T-helper 2 cell treated with Interferon-gamma antibody and Interleukin-4, amounts not matched to agents 5 μg/mL and 100 μg/mL, for 36 hours (primary cell): ENCODE results near the gene C22orf42.

ENCODE experiments used
- DNase-seq: peaks from one replicate; pipeline ENCODE4 v3.0.0; 2021; ENCODE audit warnings: low spot score
- H3K27ac Mint-ChIP-seq: one replicate; pipeline ENCODE4 v1.8.0; 2021; ENCODE audit warnings: mild to moderate bottlenecking, mixed read lengths
- H3K27me3 Mint-ChIP-seq: one replicate; pipeline ENCODE4 v1.8.0; 2021; ENCODE audit warnings: low read depth, mixed read lengths
- H3K36me3 Mint-ChIP-seq: one replicate; pipeline ENCODE4 v1.8.0; 2021; ENCODE audit warnings: low read depth, mixed read lengths
- H3K4me1 Mint-ChIP-seq: one replicate; pipeline ENCODE4 v1.8.0; 2021; ENCODE audit warnings: low read depth, mixed read lengths
- H3K4me3 Mint-ChIP-seq: one replicate; pipeline ENCODE4 v1.8.0; 2022; ENCODE audit warnings: mild to moderate bottlenecking, moderate library complexity, mixed read lengths
- H3K9me3 Mint-ChIP-seq: one replicate; pipeline ENCODE4 v1.8.0; 2021; ENCODE audit warnings: mixed read lengths

Gene C22orf42

GRCh38 chr22:32158712-32159533 lies at the start of gene C22orf42:
TSS of gene C22orf42 (minus strand) at chr22:32159303. CDS start at chr22:32159215, 88 bp downstream.
- Mint-ChIP-seq H3K4me3 (no peak within 1 kb of the TSS), H3K27ac (no peak within 1 kb of the TSS), H3K36me3 (no peaks in the 10 kb centered on the region), H3K4me1 (peaks cover 2% of the 10 kb centered on the region), H3K9me3 (no peaks in the 10 kb centered on the region), H3K27me3 (peaks cover 21% of the 10 kb centered on the region)
- DNase-seq, result no peak

- peaks cover 2% of the 10 kb centered on the region for H3K27me3 Mint-ChIP-seq
- peaks cover 7% of the 10 kb centered on the region for H3K4me1 Mint-ChIP-seq
- no peak overlapping the region for H3K27ac Mint-ChIP-seq
- H3K4me3 Mint-ChIP-seq, result no peak overlapping the region
- H3K36me3 Mint-ChIP-seq, result no peaks in the 10 kb centered on the region
- H3K9me3 Mint-ChIP-seq, result no peaks in the 10 kb centered on the region
- DNase-seq, result no peak
These were observed 49.6 kb upstream of the C22orf42 start for GRCh38 chr22:32208681-32209080.

- no peaks in the 10 kb centered on the region for H3K9me3 Mint-ChIP-seq
These were observed 48.9 kb upstream of the C22orf42 start for GRCh38 chr22:32207971-32208480.

GRCh38 chr22:32206774-32207758 lies 48.0 kb upstream of the C22orf42 start:
- Mint-ChIP-seq H3K27ac (no peak overlapping the region), H3K27me3 (peaks cover 18% of the 10 kb centered on the region), H3K9me3 (no peaks in the 10 kb centered on the region), H3K4me3 (peak overlapping the region; percentile 17), H3K4me1 (peaks cover 10% of the 10 kb centered on the region), H3K36me3 (no peaks in the 10 kb centered on the region)
- DNase-seq, result peak; percentile 23

More at GRCh38 chr22:32207971-32208480, 48.9 kb upstream of the C22orf42 start:
- Mint-ChIP-seq H3K36me3 (no peaks in the 10 kb centered on the region), H3K4me1 (peaks cover 7% of the 10 kb centered on the region), H3K27ac (no peak overlapping the region), H3K4me3 (no peak overlapping the region), H3K27me3 (peaks cover 8% of the 10 kb centered on the region)
- DNase-seq, result no peak

- peak overlapping the region; percentile 18 for H3K4me3 Mint-ChIP-seq
- H3K4me1 Mint-ChIP-seq, result peaks cover 14% of the 10 kb centered on the region
- no peaks in the 10 kb centered on the region for H3K9me3 Mint-ChIP-seq
- H3K36me3 Mint-ChIP-seq, result no peaks in the 10 kb centered on the region
- H3K27me3 Mint-ChIP-seq, result peaks cover 19% of the 10 kb centered on the region
- peak overlapping the region; percentile 41 for H3K27ac Mint-ChIP-seq
- DNase-seq, result no peak
These were observed 47.1 kb upstream of the C22orf42 start for GRCh38 chr22:32205974-32206773.

GRCh38 chr22:32204856-32205722 lies 46.0 kb upstream of the C22orf42 start, which contains the start of gene RFPL2:
TSS of gene RFPL2 (minus strand) at chr22:32205073. CDS start at chr22:32202451, 2,622 bp downstream.
- Mint-ChIP-seq H3K27ac (peak within 1 kb of the TSS; percentile 41), H3K9me3 (no peaks in the 10 kb centered on the region), H3K27me3 (peaks cover 19% of the 10 kb centered on the region), H3K4me3 (peak within 1 kb of the TSS; percentile 42), H3K36me3 (no peaks in the 10 kb centered on the region), H3K4me1 (peaks cover 20% of the 10 kb centered on the region)
- DNase-seq, result no peak

GRCh38 chr22:32204040-32204855 lies 45.1 kb upstream of the C22orf42 start:
- no peak for DNase-seq
- Mint-ChIP-seq H3K9me3 (no peaks in the 10 kb centered on the region), H3K4me1 (peaks cover 20% of the 10 kb centered on the region), H3K27ac (no peak overlapping the region), H3K27me3 (peaks cover 19% of the 10 kb centered on the region), H3K4me3 (peak overlapping the region; percentile 42), H3K36me3 (no peaks in the 10 kb centered on the region)

GRCh38 chr22:32203181-32204039 lies 44.3 kb upstream of the C22orf42 start:
- no peaks in the 10 kb centered on the region for H3K9me3 Mint-ChIP-seq
- DNase-seq, result no peak
- H3K36me3 Mint-ChIP-seq, result no peaks in the 10 kb centered on the region
- H3K27me3 Mint-ChIP-seq, result peaks cover 19% of the 10 kb centered on the region
- no peak overlapping the region for H3K27ac Mint-ChIP-seq
- H3K4me1 Mint-ChIP-seq, result peaks cover 20% of the 10 kb centered on the region
- peak overlapping the region; percentile 42 for H3K4me3 Mint-ChIP-seq

GRCh38 chr22:32202539-32203180 lies 43.6 kb upstream of the C22orf42 start:
- no peaks in the 10 kb centered on the region for H3K36me3 Mint-ChIP-seq
- H3K27ac Mint-ChIP-seq, result no peak overlapping the region
- peak overlapping the region; percentile 42 for H3K4me3 Mint-ChIP-seq
- H3K27me3 Mint-ChIP-seq, result peaks cover 19% of the 10 kb centered on the region
- no peaks in the 10 kb centered on the region for H3K9me3 Mint-ChIP-seq
- peaks cover 20% of the 10 kb centered on the region for H3K4me1 Mint-ChIP-seq
- DNase-seq, result no peak

GRCh38 chr22:32202161-32202538 lies 43.0 kb upstream of the C22orf42 start:
- Mint-ChIP-seq H3K27ac (no peak overlapping the region), H3K36me3 (no peaks in the 10 kb centered on the region), H3K9me3 (no peaks in the 10 kb centered on the region), H3K27me3 (peaks cover 19% of the 10 kb centered on the region), H3K4me3 (peak overlapping the region; percentile 4), H3K4me1 (peaks cover 20% of the 10 kb centered on the region)
- no peak for DNase-seq

- Mint-ChIP-seq H3K4me3 (no peak overlapping the region), H3K27me3 (peaks cover 30% of the 10 kb centered on the region), H3K9me3 (no peaks in the 10 kb centered on the region), H3K4me1 (peaks cover 13% of the 10 kb centered on the region), H3K27ac (no peak overlapping the region), H3K36me3 (no peaks in the 10 kb centered on the region)
- DNase-seq, result no peak
These were observed 41.6 kb upstream of the C22orf42 start for GRCh38 chr22:32200752-32201151.
